ENCODE results near the gene RRM1. TPM values are rescaled to one million over a fixed set of nuclear protein-coding genes. Genes with fewer than 3 reads are reported as not detected.
"Not testable (repeated sequence)": the region's sequence is repeated elsewhere in the genome, so short reads cannot be mapped to it uniquely, and the experiment has no call there.

Gene RRM1
- total and polyA plus RNA-seq, 3 experiments from 2014 or later, result 34.1 to 211 (median 198) TPM

- no peaks in the 10 kb centered on the region for H3K4me1 ChIP-seq (ENCODE audit: insufficient read depth, low read length)
- peaks cover 28% of the 10 kb centered on the region for H3K36me3 ChIP-seq (ENCODE audit: insufficient read depth, low read length)
- H3K4me3 ChIP-seq (ENCODE audit: low read length), result no peak overlapping the region
- POLR2A ChIA-PET, result interaction anchor here (0.7 kb wide), 1 partner anchor 50 kb away, joined by 3 read pairs; no protein-coding TSS in a partner anchor
- Mint-ChIP-seq H3K36me3 (peaks cover 2 to 77% (median 22%) of the 10 kb centered on the region in 3 donors), H3K27me3 (no peaks in the 10 kb centered on the region), H3K4me1 (peaks cover 0 to 12% (median 5%) of the 10 kb centered on the region in 3 donors), H3K27ac (no peak overlapping the region), H3K9me3 (no peaks in the 10 kb centered on the region), H3K4me3 (no peak overlapping the region)
- H3K27ac ChIP-seq (ENCODE audit: low read depth, low read length), result no peak overlapping the region
- H3K27me3 ChIP-seq (ENCODE audit: insufficient read depth, low read length, poor library complexity, severe bottlenecking), result no peaks in the 10 kb centered on the region
- H3K9me3 ChIP-seq (ENCODE audit: low read length), result no peaks in the 10 kb centered on the region
- DNase-seq, result no peak
- CTCF ChIA-PET, result no interaction called here
Observed at GRCh38 chr11:4115128-4115527, 20.5 kb downstream of the RRM1 start.

GRCh38 chr11:4118107-4118506 lies 23.5 kb downstream of the RRM1 start:
- ChIA-PET CTCF (no interaction called here), POLR2A (no interaction called here)
- Mint-ChIP-seq H3K9me3 (no peaks in the 10 kb centered on the region), H3K27me3 (no peaks in the 10 kb centered on the region), H3K4me1 (peaks cover 0 to 12% (median 5%) of the 10 kb centered on the region in 3 donors), H3K27ac (peak overlapping the region in 4 of 8 donors; percentile 4 to 62 (median 24)), H3K4me3 (no peak overlapping the region), H3K36me3 (peaks cover 16 to 80% (median 36%) of the 10 kb centered on the region in 3 donors)
- Histone ChIP-seq H3K36me3 (ENCODE audit: insufficient read depth, low read length) (peaks cover 25% of the 10 kb centered on the region), H3K27me3 (ENCODE audit: insufficient read depth, low read length, poor library complexity, severe bottlenecking) (no peaks in the 10 kb centered on the region), H3K4me3 (ENCODE audit: low read length) (no peak overlapping the region), H3K9me3 (ENCODE audit: low read length) (no peaks in the 10 kb centered on the region), H3K27ac (ENCODE audit: low read depth, low read length) (no peak overlapping the region), H3K4me1 (ENCODE audit: insufficient read depth, low read length) (no peaks in the 10 kb centered on the region)
- DNase-seq, result no peak

GRCh38 chr11:4123218-4123617 lies 28.6 kb downstream of the RRM1 start:
- peak overlapping the region in 1 of 8 donors; percentile 57 for H3K27ac Mint-ChIP-seq

GRCh38 chr11:4125141-4125540 lies 30.5 kb downstream of the RRM1 start:
- peak overlapping the region in 2 of 8 donors; percentile 16 to 17 for H3K27ac Mint-ChIP-seq
- no peak for DNase-seq
- H3K36me3 ChIP-seq (ENCODE audit: insufficient read depth, low read length), result peaks cover 33% of the 10 kb centered on the region
- no peak overlapping the region for H3K4me3 Mint-ChIP-seq
- H3K27me3 Mint-ChIP-seq, result no peaks in the 10 kb centered on the region
- H3K27me3 ChIP-seq (ENCODE audit: insufficient read depth, low read length, poor library complexity, severe bottlenecking), result no peaks in the 10 kb centered on the region
- no peaks in the 10 kb centered on the region for H3K9me3 ChIP-seq (ENCODE audit: low read length)
- H3K4me3 ChIP-seq (ENCODE audit: low read length), result no peak overlapping the region
- ChIA-PET POLR2A (no interaction called here), CTCF (no interaction called here)
- peaks cover 0 to 6% (median 0%) of the 10 kb centered on the region in 3 donors for H3K4me1 Mint-ChIP-seq
- no peak overlapping the region for H3K27ac ChIP-seq (ENCODE audit: low read depth, low read length)
- peaks cover 28 to 81% (median 45%) of the 10 kb centered on the region in 3 donors for H3K36me3 Mint-ChIP-seq
- H3K4me1 ChIP-seq (ENCODE audit: insufficient read depth, low read length), result no peaks in the 10 kb centered on the region
- no peaks in the 10 kb centered on the region for H3K9me3 Mint-ChIP-seq

More at GRCh38 chr11:4123218-4123617, 28.6 kb downstream of the RRM1 start:
- Histone ChIP-seq H3K27ac (ENCODE audit: low read depth, low read length) (no peak overlapping the region), H3K4me1 (ENCODE audit: insufficient read depth, low read length) (no peaks in the 10 kb centered on the region), H3K9me3 (ENCODE audit: low read length) (no peaks in the 10 kb centered on the region), H3K4me3 (ENCODE audit: low read length) (no peak overlapping the region), H3K36me3 (ENCODE audit: insufficient read depth, low read length) (peaks cover 42% of the 10 kb centered on the region), H3K27me3 (ENCODE audit: insufficient read depth, low read length, poor library complexity, severe bottlenecking) (no peaks in the 10 kb centered on the region)
- peaks cover 0 to 9% (median 0%) of the 10 kb centered on the region in 3 donors for H3K4me1 Mint-ChIP-seq
- H3K4me3 Mint-ChIP-seq, result peak overlapping the region in 1 of 7 donors; percentile 41
- ChIA-PET CTCF (no interaction called here), POLR2A (no interaction called here)
- no peaks in the 10 kb centered on the region for H3K9me3 Mint-ChIP-seq
- H3K36me3 Mint-ChIP-seq, result peaks cover 28 to 90% (median 53%) of the 10 kb centered on the region in 3 donors
- DNase-seq, result no peak
- no peaks in the 10 kb centered on the region for H3K27me3 Mint-ChIP-seq

GRCh38 chr11:4127357-4127756 lies 32.8 kb downstream of the RRM1 start:
- H3K36me3 ChIP-seq (ENCODE audit: insufficient read depth, low read length), result peaks cover 30% of the 10 kb centered on the region
- ChIA-PET CTCF (no interaction called here), POLR2A (no interaction called here)
- no peak overlapping the region for H3K27ac Mint-ChIP-seq
- peaks cover 0 to 6% (median 0%) of the 10 kb centered on the region in 3 donors for H3K4me1 Mint-ChIP-seq
- peaks cover 17 to 79% (median 36%) of the 10 kb centered on the region in 3 donors for H3K36me3 Mint-ChIP-seq
- H3K4me3 ChIP-seq (ENCODE audit: low read length), result no peak overlapping the region
- H3K27me3 ChIP-seq (ENCODE audit: insufficient read depth, low read length, poor library complexity, severe bottlenecking), result no peaks in the 10 kb centered on the region
- H3K4me3 Mint-ChIP-seq, result no peak overlapping the region
- no peak overlapping the region for H3K27ac ChIP-seq (ENCODE audit: low read depth, low read length)
- no peaks in the 10 kb centered on the region for H3K9me3 Mint-ChIP-seq
- no peak for DNase-seq
- no peaks in the 10 kb centered on the region for H3K27me3 Mint-ChIP-seq
- H3K9me3 ChIP-seq (ENCODE audit: low read length), result no peaks in the 10 kb centered on the region
- no peaks in the 10 kb centered on the region for H3K4me1 ChIP-seq (ENCODE audit: insufficient read depth, low read length)

- POLR2A ChIA-PET; DNase-seq; H3K4me3 ChIP-seq (ENCODE audit: low read length); H3K27ac Mint-ChIP-seq; H3K27me3 ChIP-seq (ENCODE audit: insufficient read depth, low read length, poor library complexity, severe bottlenecking); H3K4me1 Mint-ChIP-seq; H3K27me3 Mint-ChIP-seq; H3K27ac ChIP-seq (ENCODE audit: low read depth, low read length); CTCF ChIA-PET; H3K4me1 ChIP-seq (ENCODE audit: insufficient read depth, low read length); H3K9me3 ChIP-seq (ENCODE audit: low read length); H3K4me3 Mint-ChIP-seq; H3K9me3 Mint-ChIP-seq: not testable (repeated sequence)
- H3K36me3 Mint-ChIP-seq, result peaks cover 17 to 81% (median 29%) of the 10 kb centered on the region in 3 donors
- H3K36me3 ChIP-seq (ENCODE audit: insufficient read depth, low read length), result peaks cover 21% of the 10 kb centered on the region
Observed at GRCh38 chr11:4130219-4130618, 35.6 kb downstream of the RRM1 start.

- peaks cover 7% of the 10 kb centered on the region for H3K36me3 ChIP-seq (ENCODE audit: insufficient read depth, low read length)
- CTCF ChIA-PET, result no interaction called here
- peaks cover 35 to 75% (median 36%) of the 10 kb centered on the region in 3 donors for H3K36me3 Mint-ChIP-seq
Observed at GRCh38 chr11:4134806-4135205, 40.2 kb downstream of the RRM1 start.

GRCh38 chr11:4138497-4138896 lies 43.9 kb downstream of the RRM1 start:
- Histone ChIP-seq H3K36me3 (ENCODE audit: insufficient read depth, low read length) (no peaks in the 10 kb centered on the region), H3K9me3 (ENCODE audit: low read length) (no peaks in the 10 kb centered on the region), H3K4me1 (ENCODE audit: insufficient read depth, low read length) (no peaks in the 10 kb centered on the region), H3K27me3 (ENCODE audit: insufficient read depth, low read length, poor library complexity, severe bottlenecking) (no peaks in the 10 kb centered on the region), H3K4me3 (ENCODE audit: low read length) (no peak overlapping the region), H3K27ac (ENCODE audit: low read depth, low read length) (no peak overlapping the region)
- POLR2A ChIA-PET, result no interaction called here
- DNase-seq, result no peak
- H3K9me3 Mint-ChIP-seq, result peaks cover 17 to 26% (median 21%) of the 10 kb centered on the region in 5 donors
- CTCF ChIA-PET, result no interaction called here
- no peak overlapping the region for H3K27ac Mint-ChIP-seq
- peaks cover 50 to 76% (median 61%) of the 10 kb centered on the region in 3 donors for H3K36me3 Mint-ChIP-seq
- H3K4me1 Mint-ChIP-seq, result peaks cover 0 to 9% (median 5%) of the 10 kb centered on the region in 3 donors
- no peak overlapping the region for H3K4me3 Mint-ChIP-seq
- no peaks in the 10 kb centered on the region for H3K27me3 Mint-ChIP-seq

More at GRCh38 chr11:4134806-4135205, 40.2 kb downstream of the RRM1 start:
- Mint-ChIP-seq H3K9me3 (peaks cover 9 to 15% (median 10%) of the 10 kb centered on the region in 5 donors), H3K4me3 (no peak overlapping the region), H3K4me1 (peaks cover 0 to 9% (median 5%) of the 10 kb centered on the region in 3 donors), H3K27me3 (no peaks in the 10 kb centered on the region), H3K27ac (peak overlapping the region in 4 of 8 donors; percentile 35 to 63 (median 46))
- DNase-seq, result no peak
- POLR2A ChIA-PET, result no interaction called here
- Histone ChIP-seq H3K4me3 (ENCODE audit: low read length) (no peak overlapping the region), H3K9me3 (ENCODE audit: low read length) (no peaks in the 10 kb centered on the region), H3K27ac (ENCODE audit: low read depth, low read length) (no peak overlapping the region), H3K4me1 (ENCODE audit: insufficient read depth, low read length) (no peaks in the 10 kb centered on the region), H3K27me3 (ENCODE audit: insufficient read depth, low read length, poor library complexity, severe bottlenecking) (no peaks in the 10 kb centered on the region)
